IMR-90 (cell line): ENCODE measurements around the gene OCEL1. TPM values are rescaled to one million over a fixed set of nuclear protein-coding genes. Genes with fewer than 3 reads are reported as not detected.

Experiments used
- ATAC-seq: fragments of 200-7000 bp; cut with Tn5 transposase; 2 replicates; pipeline ENCODE4 v1.9.1; 2020; ENCODE audit warnings: low read depth, mild to moderate bottlenecking, moderate library complexity
- BruUV-seq: library from RNA; stranded (reverse); fragments of 400-500 nt; replicated peaks from 2 replicates; lab custom pipeline; 2021; lab: Mats Ljungman, UMichigan
- CTCF ChIA-PET: fragments of 300-600 bp; formaldehyde crosslinking; extraction: SDS; loops from one replicate; lab custom pipeline; 2021; ENCODE audit warnings: antibody characterized with exemption; lab: Yijun Ruan, JAX
- POLR2A ChIA-PET: fragments of 300-600 bp; sonication (Branson Sonifier 250); formaldehyde crosslinking; loops from one replicate; lab custom pipeline; 2022; ENCODE audit warnings: antibody characterized with exemption; ENCODE audit not compliant: unreplicated experiment; lab: Charles Lee
- DNase-seq: peaks from one replicate; pipeline ENCODE4 v3.0.0; 2013
- H2AFZ ChIP-seq: replicated peaks from 2 replicates; pipeline ENCODE3; 2013; ENCODE audit warnings: low read length, mild to moderate bottlenecking; ENCODE audit not compliant: poor library complexity
- H2AK5ac ChIP-seq: 2 replicates; pipeline ENCODE4 v1.6.1; 2013; ENCODE audit warnings: low read depth, low read length, inconsistent platforms
- H2AK9ac ChIP-seq: replicated peaks from 2 replicates; pipeline ENCODE3; 2013; ENCODE audit warnings: mild to moderate bottlenecking, low read depth, low read length, moderate library complexity; ENCODE audit not compliant: poor library complexity
- H2BK120ac ChIP-seq: 2 replicates; pipeline ENCODE4 v1.6.1; 2013; ENCODE audit warnings: low read depth, low read length, inconsistent platforms
- H2BK15ac ChIP-seq: 3 replicates; pipeline ENCODE4 v1.6.1; 2013; ENCODE audit warnings: low read depth, low read length, inconsistent platforms
- H2BK20ac ChIP-seq: 2 replicates; pipeline ENCODE4 v1.6.1; 2013; ENCODE audit warnings: low read depth, mild to moderate bottlenecking, inconsistent platforms, low read length, moderate library complexity
- H2BK5ac ChIP-seq: 2 replicates; pipeline ENCODE4 v1.6.1; 2013; ENCODE audit warnings: mild to moderate bottlenecking, low read depth, low read length, inconsistent platforms; ENCODE audit not compliant: poor library complexity, severe bottlenecking
- H3K14ac ChIP-seq: replicated peaks from 2 replicates; pipeline ENCODE4 v1.6.1; 2013; ENCODE audit warnings: low read depth, low read length, inconsistent platforms
- H3K18ac ChIP-seq: 2 replicates; pipeline ENCODE4 v1.6.1; 2013; ENCODE audit warnings: low read depth, low read length, control low read depth
- H3K23ac ChIP-seq: 2 replicates; pipeline ENCODE4 v1.6.1; 2013; ENCODE audit warnings: low read depth, low read length, inconsistent platforms
- H3K27ac ChIP-seq: 2 replicates; pipeline ENCODE4 v1.5.1; 2013; ENCODE audit warnings: mild to moderate bottlenecking, control low read depth, low read length; ENCODE audit not compliant: insufficient read depth
- H3K27me3 ChIP-seq: 2 replicates; pipeline ENCODE4 v1.6.1; 2013; ENCODE audit warnings: low read length; ENCODE audit not compliant: control insufficient read depth, insufficient read depth
- H3K36me3 ChIP-seq: 2 replicates; pipeline ENCODE4 v1.6.1; 2013; ENCODE audit warnings: low read length, mixed read lengths; ENCODE audit not compliant: control insufficient read depth, insufficient read depth
- H3K4ac ChIP-seq: 2 replicates; pipeline ENCODE4 v1.6.1; 2013; ENCODE audit warnings: low read depth, low read length, inconsistent platforms
- H3K4me1 ChIP-seq: 2 replicates; pipeline ENCODE4 v1.6.1; 2013; ENCODE audit warnings: low read length, mixed read lengths; ENCODE audit not compliant: control insufficient read depth, insufficient read depth
- H3K4me2 ChIP-seq: 2 replicates; pipeline ENCODE4 v1.6.1; 2013; ENCODE audit warnings: low read depth, mild to moderate bottlenecking, control low read depth, low read length, moderate library complexity
- H3K4me3 ChIP-seq: 2 replicates; pipeline ENCODE4 v1.5.1; 2013; ENCODE audit warnings: low read depth, mild to moderate bottlenecking, control low read depth, low read length, moderate library complexity; ENCODE audit not compliant: insufficient read depth
- H3K56ac ChIP-seq: 2 replicates; pipeline ENCODE4 v1.6.1; 2013; ENCODE audit warnings: low read length, inconsistent platforms; ENCODE audit not compliant: insufficient read depth; ENCODE audit errors: extremely low read depth
- H3K79me1 ChIP-seq, 2 experiments: 2 replicates each; pipeline ENCODE4 v1.6.1; 2013; ENCODE audit warnings: low read length in 2 of 2, inconsistent platforms in 1 of 2, low read depth in 1 of 2
- H3K9ac ChIP-seq: 2 replicates; pipeline ENCODE4 v1.6.1; 2013; ENCODE audit warnings: low read depth, low read length, control low read depth
- H3K9me1 ChIP-seq: 2 replicates; pipeline ENCODE4 v1.6.1; 2013; ENCODE audit warnings: low read length, inconsistent platforms; ENCODE audit not compliant: insufficient read depth
- H3K9me3 ChIP-seq: 2 replicates; pipeline ENCODE4 v1.6.1; 2013; ENCODE audit warnings: low read length; ENCODE audit not compliant: control insufficient read depth, insufficient read depth
- H4K20me1 ChIP-seq: 2 replicates; pipeline ENCODE4 v1.6.1; 2013; ENCODE audit warnings: low read length, inconsistent platforms; ENCODE audit not compliant: insufficient read depth
- H4K5ac ChIP-seq: 2 replicates; pipeline ENCODE4 v1.6.1; 2013; ENCODE audit warnings: mild to moderate bottlenecking, low read depth, low read length, control low read depth
- H4K8ac ChIP-seq, 2 experiments: 2 replicates each; pipeline ENCODE4 v1.6.1; 2013; ENCODE audit warnings: low read depth in 2 of 2, low read length in 2 of 2, control low read depth in 1 of 2, inconsistent platforms in 1 of 2
- H4K91ac ChIP-seq: 2 replicates; pipeline ENCODE4 v1.6.1; 2013; ENCODE audit warnings: low read depth, low read length, inconsistent platforms; ENCODE audit not compliant: insufficient read depth
- MAZ ChIP-seq: IDR thresholded peaks from 2 replicates; pipeline ENCODE4 v1.6.1; 2012; ENCODE audit warnings: low read depth, mild to moderate bottlenecking, low read length, improper control_type of control experiment, moderate library complexity, borderline replicate concordance
- SMC3 ChIP-seq: fragments of 150-350 bp; IDR thresholded peaks from 2 replicates; pipeline ENCODE4 v1.6.1; 2016; ENCODE audit warnings: low read depth, mild to moderate bottlenecking, antibody characterized with exemption, low read length, moderate library complexity
- WGBS, 2 experiments: methylation state at CpG; one replicate each; pipeline versions ENCODE4 v1.1.5 to v1.1.7; 2013; ENCODE audit warnings: missing lambda C conversion rate in 2 of 2; ENCODE audit not compliant: insufficient read length in 1 of 2; ENCODE audit errors: extremely low coverage in 2 of 2; 5-methylcytosine and 5-hydroxymethylcytosine counted together
- dilution Hi-C: fragments of 300-500 bp; cut with HindIII; formaldehyde crosslinking; loops from one replicate; pipeline ENCODE4 v1.14.3; 2018; ENCODE audit warnings: low sequenced_read_pairs; ENCODE audit not compliant: unreplicated experiment
- in situ Hi-C: fragments of 300-500 bp; cut with MboI; formaldehyde crosslinking; loops from 3 replicates; pipeline ENCODE4 v1.14.3; 2019; ENCODE audit warnings: low sequenced_read_pairs, inconsistent platforms, mixed read lengths
- intact Hi-C: fragments of 100-400 bp; cut with micrococcal nuclease; formaldehyde crosslinking; loops from 2 replicates; pipeline ENCODE4 v1.10.0; 2022
- polyA plus RNA-seq, 3 experiments: library from polyadenylated mRNA; depleted of rRNA; stranded (reverse); fragments of >200 nt; gene quantifications; 2 replicates each; pipeline ENCODE4 v1.2.3, GENCODE V29; 2012; ENCODE audit warnings: low replicate concordance in 1 of 3
- total RNA-seq: library from RNA; depleted of rRNA; stranded (reverse); fragments of >200 nt; gene quantifications from 2 replicates; pipeline ENCODE4 v1.2.3, GENCODE V29; 2012

The OCEL1 gene
- total and polyA plus RNA-seq, 2 of the 4 experiments (the other 2 are of a cell fraction), result 1.1 to 7.2 TPM

- Histone ChIP-seq H2BK120ac (no peak overlapping the region), H3K4me1 (peaks cover 10% of the 10 kb centered on the region), H3K9ac (peak overlapping the region; percentile 74), H2BK5ac (peak overlapping the region; percentile 6), H4K8ac (peak overlapping the region; percentile 64 to 72; a peak in 2 of 4 replicates), H2BK20ac (no peak overlapping the region), H3K23ac (peak overlapping the region; percentile 41), H3K4me2 (peak overlapping the region; percentile 78), H3K27me3 (no peaks in the 10 kb centered on the region), H2AFZ (peak overlapping the region; percentile 93), H3K36me3 (peaks cover 8% of the 10 kb centered on the region; the same call in 1 of the 2 replicates), H3K14ac (peak overlapping the region; percentile 60), H3K4me3 (peak overlapping the region; percentile 90), H3K18ac (no peak overlapping the region), H4K5ac (0 out of 2 replicates have a peak overlapping the region, but pooled peaks have one; percentile 25), H2BK15ac (no peak overlapping the region), H3K27ac (peak overlapping the region; percentile 69), H3K9me3 (no peaks in the 10 kb centered on the region), H3K4ac (peak overlapping the region; percentile 95), H2AK9ac (peak overlapping the region; percentile 89), H2AK5ac (peak overlapping the region; percentile 91; the same call in 1 of the 2 replicates), H4K91ac (peak overlapping the region; percentile 53), H3K79me1 (peaks cover 21 to 47% of the 10 kb centered on the region in 2 experiments), H3K56ac (no peak overlapping the region; the same call in 1 of the 2 replicates), H4K20me1 (peaks cover 28% of the 10 kb centered on the region), H3K9me1 (0 out of 2 replicates have a peak, but pooled peaks cover 4% of the 10 kb centered on the region)
- dilution Hi-C loops (no loop called here), in situ Hi-C loops (no loop called here), intact Hi-C loops (no loop called here)
- ChIA-PET POLR2A (no interaction called here), CTCF (no interaction called here)
- no TSS peak for BruUV-seq
- peak; percentile 10 for ATAC-seq
- WGBS, 2 experiments, result 1% methylated on average over 63 of the region's 100 CpGs; no CpG with 5 or more reads in 1 of the 2 experiments
- DNase-seq, result no peak
- TF ChIP-seq MAZ (peak; percentile 21; the same call in 1 of the 2 replicates), SMC3 (no peak)
Observed at GRCh38 chr19:17244618-17245534, 18.9 kb downstream of the OCEL1 start.
